WTC11 (cell line): ENCODE data around the gene TREM1.

ENCODE experiments used
- ESRRA ChIP-seq: sonication (generic); formaldehyde crosslinking; IDR thresholded peaks from 2 replicates; pipeline ENCODE4 v1.8.1; 2022; ENCODE audit warnings: mild to moderate bottlenecking, missing genetic modification reagents, borderline replicate concordance
- ETV6 ChIP-seq: sonication (generic); formaldehyde crosslinking; IDR thresholded peaks from 2 replicates; pipeline ENCODE4 v1.8.1; 2022; ENCODE audit warnings: mild to moderate bottlenecking, missing genetic modification reagents
- FOXJ3 ChIP-seq: sonication (generic); formaldehyde crosslinking; IDR thresholded peaks from 2 replicates; pipeline ENCODE4 v1.9.0; 2021; ENCODE audit warnings: missing genetic modification reagents, mild to moderate bottlenecking, borderline replicate concordance
- FOXK1 ChIP-seq: sonication (generic); formaldehyde crosslinking; IDR thresholded peaks from 2 replicates; pipeline ENCODE4 v1.8.0; 2022; ENCODE audit warnings: mild to moderate bottlenecking, moderate library complexity, missing genetic modification reagents
- IRF2 ChIP-seq: sonication (generic); formaldehyde crosslinking; IDR thresholded peaks from 2 replicates; pipeline ENCODE4 v1.8.0; 2022; ENCODE audit warnings: low read depth, missing genetic modification reagents, borderline replicate concordance
- ZNF317 ChIP-seq: sonication (generic); formaldehyde crosslinking; IDR thresholded peaks from 2 replicates; pipeline ENCODE4 v1.8.1; 2023; ENCODE audit warnings: low read depth, mild to moderate bottlenecking, moderate library complexity, missing genetic modification reagents, borderline replicate concordance
- TF ChIP-seq, protein P1 (sequence below): fragments of 200-600 bp; IDR thresholded peaks from 2 replicates; pipeline ENCODE4 v1.8.0; 2022; ENCODE audit warnings: antibody characterized with exemption

DNA sequence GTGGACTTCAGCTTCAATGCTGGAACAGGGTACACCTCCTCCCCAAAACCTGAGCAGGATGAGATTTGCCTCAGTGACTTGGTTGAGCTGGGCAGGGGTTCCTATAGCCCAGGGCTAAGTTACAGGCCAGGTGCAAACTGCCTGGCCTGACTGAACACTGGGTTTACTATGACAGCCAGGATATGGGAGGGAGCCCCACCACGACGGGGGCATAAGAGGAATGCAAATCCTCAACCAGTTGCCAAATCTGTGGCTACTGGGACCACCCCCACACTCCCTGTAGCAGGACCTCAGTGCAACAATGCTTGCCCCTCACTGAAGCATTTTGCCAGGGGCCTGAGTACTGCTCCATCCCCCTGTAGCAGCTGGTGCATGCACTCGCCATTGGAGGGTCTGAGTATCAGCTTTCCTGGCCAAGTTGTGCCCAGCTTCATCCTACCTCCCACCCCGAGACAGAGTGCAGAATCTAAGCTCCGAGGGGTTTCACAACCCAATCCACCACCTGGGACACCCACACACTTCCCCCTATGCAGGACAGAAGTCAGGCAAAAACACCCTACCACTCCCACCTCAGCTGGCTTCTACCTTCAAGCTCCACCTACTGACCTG lies 30.7 kb downstream of the TREM1 start:
- TF ChIP-seq ZNF317 (CRISPR knock-in tag) (no peak), ETV6 (no peak), FOXK1 (no peak), ESRRA (no peak), FOXJ3 (CRISPR knock-in tag) (no peak), IRF2 (CRISPR knock-in tag) (no peak)
- TF ChIP-seq, protein P1, sequence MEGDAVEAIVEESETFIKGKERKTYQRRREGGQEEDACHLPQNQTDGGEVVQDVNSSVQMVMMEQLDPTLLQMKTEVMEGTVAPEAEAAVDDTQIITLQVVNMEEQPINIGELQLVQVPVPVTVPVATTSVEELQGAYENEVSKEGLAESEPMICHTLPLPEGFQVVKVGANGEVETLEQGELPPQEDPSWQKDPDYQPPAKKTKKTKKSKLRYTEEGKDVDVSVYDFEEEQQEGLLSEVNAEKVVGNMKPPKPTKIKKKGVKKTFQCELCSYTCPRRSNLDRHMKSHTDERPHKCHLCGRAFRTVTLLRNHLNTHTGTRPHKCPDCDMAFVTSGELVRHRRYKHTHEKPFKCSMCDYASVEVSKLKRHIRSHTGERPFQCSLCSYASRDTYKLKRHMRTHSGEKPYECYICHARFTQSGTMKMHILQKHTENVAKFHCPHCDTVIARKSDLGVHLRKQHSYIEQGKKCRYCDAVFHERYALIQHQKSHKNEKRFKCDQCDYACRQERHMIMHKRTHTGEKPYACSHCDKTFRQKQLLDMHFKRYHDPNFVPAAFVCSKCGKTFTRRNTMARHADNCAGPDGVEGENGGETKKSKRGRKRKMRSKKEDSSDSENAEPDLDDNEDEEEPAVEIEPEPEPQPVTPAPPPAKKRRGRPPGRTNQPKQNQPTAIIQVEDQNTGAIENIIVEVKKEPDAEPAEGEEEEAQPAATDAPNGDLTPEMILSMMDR = no peak
